ENCODE data around the gene RNLS. TPM values are rescaled to one million over a fixed set of nuclear protein-coding genes. Genes with fewer than 3 reads are reported as not detected.

Gene RNLS
- total and polyA plus RNA-seq, 7 donors: 3.9 to 19.2 (median 8.8) TPM

GRCh38 chr10:88433565-88434186 lies 149.4 kb downstream of the RNLS start:
- no peak for DNase-seq
- Histone ChIP-seq H3K4me1 (peaks cover 0 to 2% (median 0%) of the 10 kb centered on the region in 4 donors), H3K9me3 (no peaks in the 10 kb centered on the region), H3K27me3 (no peaks in the 10 kb centered on the region), H3K27ac (no peak overlapping the region), H3K36me3 (no peaks in the 10 kb centered on the region), H3K4me3 (no peak overlapping the region)
- 92 to 93% methylated on average over 2 of the region's 2 CpGs for WGBS, 2 donors
- intact Hi-C loops (cut with DNase I): no loop called here
- no peak for TF ChIP-seq EP300 (IDR thresholded peaks at IDR 0.05)
- TF ChIP-seq POLR2AphosphoS5 (IDR thresholded peaks at IDR 0.05): no peak
- no peak for TF ChIP-seq POLR2A (IDR thresholded peaks at IDR 0.05)
- TF ChIP-seq, protein P1, sequence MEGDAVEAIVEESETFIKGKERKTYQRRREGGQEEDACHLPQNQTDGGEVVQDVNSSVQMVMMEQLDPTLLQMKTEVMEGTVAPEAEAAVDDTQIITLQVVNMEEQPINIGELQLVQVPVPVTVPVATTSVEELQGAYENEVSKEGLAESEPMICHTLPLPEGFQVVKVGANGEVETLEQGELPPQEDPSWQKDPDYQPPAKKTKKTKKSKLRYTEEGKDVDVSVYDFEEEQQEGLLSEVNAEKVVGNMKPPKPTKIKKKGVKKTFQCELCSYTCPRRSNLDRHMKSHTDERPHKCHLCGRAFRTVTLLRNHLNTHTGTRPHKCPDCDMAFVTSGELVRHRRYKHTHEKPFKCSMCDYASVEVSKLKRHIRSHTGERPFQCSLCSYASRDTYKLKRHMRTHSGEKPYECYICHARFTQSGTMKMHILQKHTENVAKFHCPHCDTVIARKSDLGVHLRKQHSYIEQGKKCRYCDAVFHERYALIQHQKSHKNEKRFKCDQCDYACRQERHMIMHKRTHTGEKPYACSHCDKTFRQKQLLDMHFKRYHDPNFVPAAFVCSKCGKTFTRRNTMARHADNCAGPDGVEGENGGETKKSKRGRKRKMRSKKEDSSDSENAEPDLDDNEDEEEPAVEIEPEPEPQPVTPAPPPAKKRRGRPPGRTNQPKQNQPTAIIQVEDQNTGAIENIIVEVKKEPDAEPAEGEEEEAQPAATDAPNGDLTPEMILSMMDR (IDR thresholded peaks at IDR 0.05): no peak

DNA sequence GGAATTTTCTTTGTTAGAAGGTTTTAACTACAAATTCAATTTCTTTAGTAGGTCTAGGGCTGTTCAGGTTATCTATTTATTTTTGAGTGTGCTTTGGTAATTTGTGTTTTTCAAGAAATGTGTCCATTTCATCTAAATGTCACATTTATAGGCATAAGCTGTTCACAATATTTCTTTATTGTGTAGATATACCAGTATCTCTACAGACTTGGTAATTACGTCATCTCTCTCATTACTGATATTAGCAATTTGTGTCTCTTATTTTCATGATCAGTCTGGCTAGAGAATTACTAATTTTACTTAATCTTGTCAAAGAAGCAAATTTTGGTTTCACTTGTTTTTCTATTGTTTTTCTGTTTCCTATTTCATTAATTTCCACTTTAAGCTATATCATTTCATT lies 152.0 kb downstream of the RNLS start:
- DNase-seq: no peak
- intact Hi-C loops (cut with DNase I): no loop called here
- 94 to 100% methylated on average over 1 of the region's 1 CpG for whole genome bisulfite sequencing, 2 donors

DNA sequence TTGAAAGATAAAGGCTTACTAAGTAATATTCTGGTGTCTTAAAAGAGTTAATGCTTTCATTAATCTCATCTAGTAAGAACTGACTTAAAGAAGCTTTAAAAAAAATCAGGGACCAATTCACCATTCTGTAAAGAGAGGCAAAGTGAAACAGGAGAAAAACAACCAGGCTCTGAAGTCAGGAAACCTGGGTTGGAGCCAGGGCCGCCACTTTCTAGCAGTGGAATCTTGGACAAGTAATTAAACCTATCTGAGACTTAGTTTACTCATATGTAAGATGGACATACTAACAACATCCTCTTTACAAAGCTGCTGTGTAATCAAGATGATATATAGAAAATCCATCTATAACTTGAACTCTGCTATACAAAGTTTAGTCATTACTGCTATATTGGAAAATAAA lies 154.1 kb downstream of the RNLS start:
- no peak overlapping the region for H3K4me3 ChIP-seq
- H3K27me3 ChIP-seq: no peaks in the 10 kb centered on the region
- intact Hi-C loops (cut with DNase I): no loop called here
- no peak for DNase-seq
- H3K9me3 ChIP-seq: no peaks in the 10 kb centered on the region
- no peak overlapping the region for H3K27ac ChIP-seq
- 94 to 96% methylated on average over 1 of the region's 1 CpG for WGBS, 2 donors
- no peaks in the 10 kb centered on the region for H3K36me3 ChIP-seq
- no peaks in the 10 kb centered on the region for H3K4me1 ChIP-seq
- TF ChIP-seq POLR2A (IDR thresholded peaks at IDR 0.05) (no peak), POLR2AphosphoS5 (IDR thresholded peaks at IDR 0.05) (no peak), EP300 (IDR thresholded peaks at IDR 0.05) (no peak)
- TF ChIP-seq, protein P1 (IDR thresholded peaks at IDR 0.05): no peak

More for the DNA sequence above, 152.0 kb downstream of the RNLS start:
- no peaks in the 10 kb centered on the region for H3K27me3 ChIP-seq
- H3K9me3 ChIP-seq: no peaks in the 10 kb centered on the region
- H3K4me3 ChIP-seq: no peak overlapping the region
- H3K4me1 ChIP-seq: no peaks in the 10 kb centered on the region
- no peaks in the 10 kb centered on the region for H3K36me3 ChIP-seq
- no peak overlapping the region for H3K27ac ChIP-seq
- TF ChIP-seq, protein P1 (IDR thresholded peaks at IDR 0.05): no peak
- TF ChIP-seq POLR2A (IDR thresholded peaks at IDR 0.05): no peak
- no peak for TF ChIP-seq POLR2AphosphoS5 (IDR thresholded peaks at IDR 0.05)
- no peak for TF ChIP-seq EP300 (IDR thresholded peaks at IDR 0.05)

DNA sequence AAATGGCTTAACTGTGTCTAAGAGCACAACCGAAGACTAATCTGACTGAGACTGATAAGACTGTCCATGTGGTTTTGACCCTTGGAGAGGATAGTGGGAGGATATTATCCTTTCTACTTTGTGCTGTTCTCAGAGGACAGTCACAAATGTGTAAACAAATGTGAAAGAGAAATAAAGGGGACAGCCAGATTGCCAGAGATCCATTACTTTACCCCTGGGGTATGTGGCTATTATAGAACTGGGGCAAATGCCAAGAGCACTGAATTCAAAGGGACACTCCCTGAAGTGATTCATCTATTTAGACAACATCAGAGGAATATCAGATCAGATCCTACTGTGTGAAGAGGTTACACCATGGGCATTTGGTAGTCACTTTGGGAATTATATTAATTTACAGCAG lies 154.7 kb downstream of the RNLS start:
- Histone ChIP-seq H3K9me3 (no peaks in the 10 kb centered on the region), H3K27ac (no peak overlapping the region), H3K4me3 (no peak overlapping the region), H3K36me3 (no peaks in the 10 kb centered on the region), H3K27me3 (no peaks in the 10 kb centered on the region), H3K4me1 (no peaks in the 10 kb centered on the region)
- DNase-seq: no peak
- intact Hi-C loops (cut with DNase I): no loop called here
- no peak for TF ChIP-seq POLR2AphosphoS5 (IDR thresholded peaks at IDR 0.05)
- no peak for TF ChIP-seq POLR2A (IDR thresholded peaks at IDR 0.05)
- TF ChIP-seq, protein P1 (IDR thresholded peaks at IDR 0.05): no peak
- TF ChIP-seq EP300 (IDR thresholded peaks at IDR 0.05): no peak
- 33 to 66% methylated on average over 1 of the region's 1 CpG for WGBS, 2 donors

DNA sequence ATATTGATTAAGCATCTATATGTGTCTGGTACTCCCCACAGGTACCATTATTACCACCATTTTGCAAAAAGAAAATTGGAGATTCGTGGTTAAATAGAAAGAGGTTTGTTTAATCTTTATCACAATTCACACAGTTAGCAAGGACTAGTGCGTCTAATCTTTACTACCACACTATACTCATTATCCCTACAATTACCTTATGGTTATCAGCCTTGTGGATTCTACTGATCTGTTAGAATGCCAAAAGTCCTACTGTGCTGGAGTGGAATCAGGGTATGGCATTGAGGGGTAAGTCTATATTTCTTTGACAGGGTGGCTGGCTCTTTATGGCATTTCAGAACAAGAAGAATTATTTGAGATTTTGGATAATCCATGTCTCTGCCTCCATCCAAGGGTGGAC lies 156.1 kb downstream of the RNLS start:
- intact Hi-C loops (cut with DNase I): no loop called here
- no peak for DNase-seq
- no peaks in the 10 kb centered on the region for H3K4me1 ChIP-seq
- no peaks in the 10 kb centered on the region for H3K36me3 ChIP-seq
- no peaks in the 10 kb centered on the region for H3K27me3 ChIP-seq
- H3K27ac ChIP-seq: no peak overlapping the region
- no peak overlapping the region for H3K4me3 ChIP-seq
- H3K9me3 ChIP-seq: no peaks in the 10 kb centered on the region
- TF ChIP-seq POLR2A (IDR thresholded peaks at IDR 0.05) (no peak), EP300 (IDR thresholded peaks at IDR 0.05) (no peak), POLR2AphosphoS5 (IDR thresholded peaks at IDR 0.05) (no peak)
- TF ChIP-seq, protein P1 (IDR thresholded peaks at IDR 0.05): no peak
- WGBS, 2 donors: 25 to 76% methylated on average over 2 of the region's 2 CpGs

Data from sigmoid colon (tissue), 7 donors.